Adrenal gland (tissue), 5 donors: ENCODE results near the gene PIK3R2.

Experiments used
- POLR2A ChIP-seq, 2 donors: fragments of 450-650 bp; IDR thresholded peaks; one replicate each; pipeline ENCODE4 v1.6.1; 2017; ENCODE audit warnings: antibody characterized with exemption in 2 of 2, mild to moderate bottlenecking in 2 of 2, moderate library complexity in 1 of 2
- TF ChIP-seq, protein P1 (sequence below), 6 experiments: fragments of 450-650 bp in 4 of 6; fragments of 200-600 bp in 2 of 6; sonication (generic) in 1 of 6; IDR thresholded peaks; 1 replicate in 5 of 6; 2 replicates in 1 of 6; pipeline versions ENCODE4 v1.5.1 to v1.8.0; 2016 to 2021; ENCODE audit warnings: antibody characterized with exemption in 6 of 6, mild to moderate bottlenecking in 2 of 6, moderate library complexity in 1 of 6
- donor health status: DM: no; HTN: no; CAD: no.

DNA sequence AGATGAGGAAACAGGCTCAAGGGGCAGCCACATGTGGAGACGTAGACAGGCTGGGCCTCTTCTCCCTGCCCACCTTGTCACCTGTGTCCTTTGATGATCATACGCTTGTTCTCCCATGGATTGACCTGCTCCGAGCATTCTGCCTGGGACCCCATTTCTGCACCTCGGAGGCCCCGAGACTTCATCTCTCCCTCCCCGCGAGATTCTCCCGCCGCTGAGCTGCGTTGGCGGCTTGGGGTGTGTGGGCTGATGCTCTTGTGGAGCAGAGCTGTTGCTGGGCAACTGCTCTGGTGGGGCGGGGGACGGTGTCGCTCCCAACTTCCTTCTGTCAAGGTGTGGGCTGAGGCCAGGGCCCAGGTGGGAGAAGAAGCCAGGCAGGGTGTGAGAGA is 33.3 kb upstream of the PIK3R2 start:
- TF ChIP-seq, protein P1, sequence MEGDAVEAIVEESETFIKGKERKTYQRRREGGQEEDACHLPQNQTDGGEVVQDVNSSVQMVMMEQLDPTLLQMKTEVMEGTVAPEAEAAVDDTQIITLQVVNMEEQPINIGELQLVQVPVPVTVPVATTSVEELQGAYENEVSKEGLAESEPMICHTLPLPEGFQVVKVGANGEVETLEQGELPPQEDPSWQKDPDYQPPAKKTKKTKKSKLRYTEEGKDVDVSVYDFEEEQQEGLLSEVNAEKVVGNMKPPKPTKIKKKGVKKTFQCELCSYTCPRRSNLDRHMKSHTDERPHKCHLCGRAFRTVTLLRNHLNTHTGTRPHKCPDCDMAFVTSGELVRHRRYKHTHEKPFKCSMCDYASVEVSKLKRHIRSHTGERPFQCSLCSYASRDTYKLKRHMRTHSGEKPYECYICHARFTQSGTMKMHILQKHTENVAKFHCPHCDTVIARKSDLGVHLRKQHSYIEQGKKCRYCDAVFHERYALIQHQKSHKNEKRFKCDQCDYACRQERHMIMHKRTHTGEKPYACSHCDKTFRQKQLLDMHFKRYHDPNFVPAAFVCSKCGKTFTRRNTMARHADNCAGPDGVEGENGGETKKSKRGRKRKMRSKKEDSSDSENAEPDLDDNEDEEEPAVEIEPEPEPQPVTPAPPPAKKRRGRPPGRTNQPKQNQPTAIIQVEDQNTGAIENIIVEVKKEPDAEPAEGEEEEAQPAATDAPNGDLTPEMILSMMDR (IDR thresholded peaks at IDR 0.05), result no peak
- no peak for TF ChIP-seq POLR2A (IDR thresholded peaks at IDR 0.05)
